CD4-positive, alpha-beta T cell (primary cell): ENCODE measurements around the gene SGSM1. TPM values are rescaled to one million over a fixed set of nuclear protein-coding genes. Genes with fewer than 3 reads are reported as not detected.

Source experiments
- ATAC-seq: fragments of 200-7000 bp; cut with Tn5 transposase; one replicate; pipeline ENCODE4 v1.10.0; 2022; ENCODE audit warnings: mild to moderate bottlenecking; ENCODE audit not compliant: poor library complexity
- CTCF ChIA-PET: fragments of 350-600 bp; sonication (Branson Sonifier 250); formaldehyde crosslinking; loops from one replicate; lab custom pipeline; 2021; ENCODE audit warnings: antibody characterized with exemption, inconsistent platforms; lab: Charles Lee
- POLR2A ChIA-PET: fragments of 350-600 bp; sonication (Branson Sonifier 250); formaldehyde crosslinking; loops from one replicate; lab custom pipeline; 2021; ENCODE audit warnings: antibody characterized with exemption, inconsistent platforms; lab: Charles Lee
- DNase-seq, 14 experiments: peaks; one replicate each; pipeline ENCODE4 v3.0.0-alpha.2; 2013 to 2020; ENCODE audit warnings: mixed read lengths in 2 of 14
- H3K27ac ChIP-seq, 2 donors: one replicate each; pipeline versions ENCODE4 v1.5.1 to v1.7.0; 2013; ENCODE audit warnings: low read length in 2 of 2, low read depth in 1 of 2, mild to moderate bottlenecking in 1 of 2
- H3K27me3 ChIP-seq, 2 experiments: 1 replicate in 1 of 2; 2 replicates in 1 of 2; pipeline versions ENCODE4 v1.6.1 to v1.7.0; 2013; ENCODE audit warnings: low read length in 2 of 2, control low read depth in 1 of 2, mild to moderate bottlenecking in 1 of 2, moderate library complexity in 1 of 2; ENCODE audit not compliant: insufficient read depth in 2 of 2, control insufficient read depth in 1 of 2
- H3K36me3 ChIP-seq: one replicate; pipeline ENCODE4 v1.6.1; 2013; ENCODE audit warnings: low read length, control low read depth; ENCODE audit not compliant: insufficient read depth
- H3K4me1 ChIP-seq: one replicate; pipeline ENCODE4 v1.6.1; 2013; ENCODE audit warnings: low read length, control low read depth; ENCODE audit not compliant: insufficient read depth
- H3K4me3 ChIP-seq: one replicate; pipeline ENCODE4 v1.5.1; 2013; ENCODE audit warnings: mild to moderate bottlenecking, low read length, moderate library complexity
- H3K9me3 ChIP-seq, 2 experiments: 1 replicate in 1 of 2; 2 replicates in 1 of 2; pipeline versions ENCODE4 v1.6.1 to v1.7.0; 2013; ENCODE audit warnings: low read length in 2 of 2, mild to moderate bottlenecking in 2 of 2, control low read depth in 1 of 2, moderate library complexity in 1 of 2; ENCODE audit not compliant: control insufficient read depth in 1 of 2, insufficient read depth in 1 of 2
- H3K27ac Mint-ChIP-seq: one replicate; pipeline ENCODE4 v1.8.0; 2020; ENCODE audit warnings: mixed read lengths
- H3K27me3 Mint-ChIP-seq: one replicate; pipeline ENCODE4 v1.8.0; 2021; ENCODE audit warnings: mixed read lengths
- H3K36me3 Mint-ChIP-seq: one replicate; pipeline ENCODE4 v1.8.0; 2021; ENCODE audit warnings: low read depth, mixed read lengths
- H3K4me1 Mint-ChIP-seq: one replicate; pipeline ENCODE4 v1.8.0; 2021; ENCODE audit warnings: low read depth, mixed read lengths
- H3K4me3 Mint-ChIP-seq: one replicate; pipeline ENCODE4 v1.8.0; 2020; ENCODE audit warnings: mild to moderate bottlenecking, mixed read lengths
- H3K9me3 Mint-ChIP-seq: one replicate; pipeline ENCODE4 v1.8.0; 2020; ENCODE audit warnings: mixed read lengths
- intact Hi-C, 2 experiments: fragments of 100-400 bp; cut with DNase I in 1 of 2; cut with micrococcal nuclease in 1 of 2; formaldehyde crosslinking; loops; one replicate each; pipeline versions ENCODE4 v1.15.1 to v1.9.0; 2023 to 2025; cut with DNase I, micrococcal nuclease
- total RNA-seq, 174 experiments: library from RNA in 2 of 174; stranded (reverse) in 2 of 174; gene quantifications; one replicate each; pipeline ENCODE4 v1.2.3 and lab custom pipeline; 2021 to 2026
- TF ChIP-seq, protein P1 (sequence below): fragments of 200-600 bp; IDR thresholded peaks from one replicate; pipeline ENCODE4 v1.8.0; 2022; ENCODE audit warnings: antibody characterized with exemption, mild to moderate bottlenecking

The SGSM1 gene
- total RNA-seq, 2 experiments from 2014 or later: 1.3 to 1.9 TPM

DNA sequence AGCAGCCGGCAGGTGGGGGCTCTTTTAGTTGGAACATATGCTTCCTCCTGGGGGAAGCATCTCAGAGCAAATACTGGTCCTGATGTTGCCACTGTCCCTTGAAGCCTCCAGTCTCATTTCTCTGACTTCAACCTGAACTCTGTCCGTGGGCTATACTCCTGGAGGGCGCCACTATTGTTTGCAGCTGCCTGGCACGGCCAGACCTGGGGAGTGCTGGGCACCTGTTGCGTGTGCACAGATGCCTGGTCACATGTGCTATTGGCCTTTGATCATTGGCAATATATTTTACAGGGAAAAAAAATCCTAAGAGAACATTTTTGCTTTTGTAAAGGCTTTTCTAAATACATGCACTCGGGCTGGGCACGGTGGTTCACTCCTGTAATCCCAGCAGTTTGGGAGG lies 122.3 kb downstream of the SGSM1 start:
- ATAC-seq (no peak), DNase-seq (no peak)
- no peak overlapping the region for H3K27ac ChIP-seq
- TF ChIP-seq, protein P1, sequence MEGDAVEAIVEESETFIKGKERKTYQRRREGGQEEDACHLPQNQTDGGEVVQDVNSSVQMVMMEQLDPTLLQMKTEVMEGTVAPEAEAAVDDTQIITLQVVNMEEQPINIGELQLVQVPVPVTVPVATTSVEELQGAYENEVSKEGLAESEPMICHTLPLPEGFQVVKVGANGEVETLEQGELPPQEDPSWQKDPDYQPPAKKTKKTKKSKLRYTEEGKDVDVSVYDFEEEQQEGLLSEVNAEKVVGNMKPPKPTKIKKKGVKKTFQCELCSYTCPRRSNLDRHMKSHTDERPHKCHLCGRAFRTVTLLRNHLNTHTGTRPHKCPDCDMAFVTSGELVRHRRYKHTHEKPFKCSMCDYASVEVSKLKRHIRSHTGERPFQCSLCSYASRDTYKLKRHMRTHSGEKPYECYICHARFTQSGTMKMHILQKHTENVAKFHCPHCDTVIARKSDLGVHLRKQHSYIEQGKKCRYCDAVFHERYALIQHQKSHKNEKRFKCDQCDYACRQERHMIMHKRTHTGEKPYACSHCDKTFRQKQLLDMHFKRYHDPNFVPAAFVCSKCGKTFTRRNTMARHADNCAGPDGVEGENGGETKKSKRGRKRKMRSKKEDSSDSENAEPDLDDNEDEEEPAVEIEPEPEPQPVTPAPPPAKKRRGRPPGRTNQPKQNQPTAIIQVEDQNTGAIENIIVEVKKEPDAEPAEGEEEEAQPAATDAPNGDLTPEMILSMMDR: no peak
- no peaks in the 10 kb centered on the region for H3K4me1 ChIP-seq
- no peaks in the 10 kb centered on the region for H3K27me3 ChIP-seq
- intact Hi-C loops: no loop called here
- ChIA-PET POLR2A (no interaction called here), CTCF (no interaction called here)
- Mint-ChIP-seq H3K9me3 (no peaks in the 10 kb centered on the region), H3K4me3 (no peak overlapping the region), H3K27me3 (peaks cover 24% of the 10 kb centered on the region), H3K27ac (no peak overlapping the region), H3K4me1 (no peaks in the 10 kb centered on the region), H3K36me3 (no peaks in the 10 kb centered on the region)
- H3K9me3 ChIP-seq: no peaks in the 10 kb centered on the region
- no peaks in the 10 kb centered on the region for H3K36me3 ChIP-seq
- no peak overlapping the region for H3K4me3 ChIP-seq

DNA sequence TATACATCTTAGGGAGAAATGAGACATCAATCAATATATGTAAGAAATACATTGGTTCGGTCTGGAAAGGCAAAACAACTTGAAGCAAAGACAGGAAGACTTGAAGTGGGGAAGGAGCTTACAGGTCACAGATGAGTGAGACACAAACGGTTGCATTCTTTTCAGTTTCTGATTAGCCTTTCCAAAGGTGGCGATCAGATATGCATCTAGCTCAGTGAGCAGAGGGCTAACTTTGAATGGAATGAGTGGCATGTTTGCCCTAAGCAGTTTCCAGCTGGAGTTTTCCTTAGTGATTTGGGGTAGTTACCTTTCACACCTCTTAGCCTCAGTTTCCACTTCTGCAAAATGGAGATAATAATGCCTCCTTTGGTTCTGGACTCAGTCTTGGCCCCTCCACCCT lies 124.7 kb downstream of the SGSM1 start:
- no peaks in the 10 kb centered on the region for H3K27me3 ChIP-seq
- no peaks in the 10 kb centered on the region for H3K4me1 ChIP-seq
- intact Hi-C loops: no loop called here
- CTCF ChIA-PET: no interaction called here
- Mint-ChIP-seq H3K9me3 (no peaks in the 10 kb centered on the region), H3K4me1 (no peaks in the 10 kb centered on the region), H3K27me3 (peaks cover 24% of the 10 kb centered on the region), H3K4me3 (no peak overlapping the region), H3K27ac (no peak overlapping the region), H3K36me3 (no peaks in the 10 kb centered on the region)
- no peaks in the 10 kb centered on the region for H3K36me3 ChIP-seq
- H3K9me3 ChIP-seq: no peaks in the 10 kb centered on the region
- H3K27ac ChIP-seq: no peak overlapping the region
- POLR2A ChIA-PET: interaction anchor here (0.7 kb wide), 1 partner anchor 15 kb away, joined by 3 read pairs; no protein-coding TSS in a partner anchor
- ATAC-seq (no peak), DNase-seq (no peak)
- no peak overlapping the region for H3K4me3 ChIP-seq
- TF ChIP-seq, protein P1: no peak

DNA sequence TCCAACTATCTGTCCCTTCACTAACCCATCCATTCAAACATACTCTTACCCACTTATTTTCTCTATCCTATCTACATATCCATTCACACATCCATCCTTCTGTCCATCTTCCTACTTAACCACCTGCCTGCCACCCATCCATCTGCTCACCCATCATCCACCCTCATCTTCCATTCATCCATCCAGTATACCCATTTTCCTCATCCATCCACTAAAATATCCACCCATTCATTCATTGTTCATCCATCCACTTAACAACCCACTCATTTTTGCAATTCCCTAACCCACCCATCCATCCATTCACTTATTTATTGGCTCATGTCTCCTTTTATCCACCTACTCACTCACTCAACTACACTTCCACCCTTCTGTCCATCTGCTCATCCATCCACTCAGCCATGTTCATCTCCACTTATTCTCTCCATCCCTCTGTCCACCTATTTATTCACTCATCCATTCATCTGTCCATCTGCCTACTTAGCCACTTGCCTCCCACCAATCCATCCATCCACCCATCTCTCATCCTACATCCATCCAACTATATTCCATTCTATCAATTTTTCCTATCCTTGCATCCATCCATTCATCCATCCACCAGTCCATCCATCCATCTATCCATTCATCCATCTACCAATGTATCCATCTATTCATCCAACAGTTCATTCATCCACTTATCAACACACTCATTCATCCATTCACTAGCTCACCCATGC lies 129.9 kb downstream of the SGSM1 start:
- DNase-seq: no peak
- Histone ChIP-seq H3K9me3 (no peaks in the 10 kb centered on the region), H3K27ac (no peak overlapping the region), H3K27me3 (peaks cover 2 to 8% of the 10 kb centered on the region in 2 experiments), H3K36me3 (no peaks in the 10 kb centered on the region), H3K4me1 (peaks cover 4% of the 10 kb centered on the region), H3K4me3 (no peak overlapping the region)
- Mint-ChIP-seq H3K4me3 (no peak overlapping the region), H3K4me1 (no peaks in the 10 kb centered on the region), H3K27me3 (peaks cover 22% of the 10 kb centered on the region), H3K36me3 (no peaks in the 10 kb centered on the region), H3K9me3 (no peaks in the 10 kb centered on the region), H3K27ac (no peak overlapping the region)
- TF ChIP-seq, protein P1: no peak
- ChIA-PET POLR2A (no interaction called here), CTCF (interaction anchor here (1.4 kb wide), 1 partner anchor 113 kb away, joined by 5 read pairs; no protein-coding TSS in a partner anchor)
- intact Hi-C loops: loop anchor here in 1 of 2 experiments (5.0 kb wide), 1 partner anchor 236 kb away; no protein-coding TSS in a partner anchor
- ATAC-seq: no peak
